Stomach (tissue), 9 donors: Measurements from ENCODE around the gene ZFAND5. TPM values are rescaled to one million over a fixed set of nuclear protein-coding genes. Genes with fewer than 3 reads are reported as not detected.
A peak's percentile ranks its signal among the peaks of the same experiment; 100 is the strongest.

Experiments
- DNase-seq, 2 donors: peaks; one replicate each; pipeline versions ENCODE4 v3.0.0 to v3.0.0-alpha.2; 2013 to 2019
- H3K27ac ChIP-seq, 5 donors: fragments of 200-600 bp in 4 of 5; sonication (generic) in 4 of 5; one replicate each; pipeline ENCODE4 v1.5.1; 2013 to 2019; ENCODE audit warnings: mild to moderate bottlenecking in 1 of 5, moderate library complexity in 1 of 5
- H3K27me3 ChIP-seq, 3 donors: fragments of 200-600 bp; sonication (generic); one replicate each; pipeline ENCODE4 v1.5.1; 2017 to 2019; ENCODE audit warnings: mixed run types in 1 of 3
- H3K36me3 ChIP-seq, 4 donors: fragments of 200-600 bp; sonication (generic); 1 replicate in 3 of 4; 2 replicates in 1 of 4; pipeline ENCODE4 v1.5.1; 2016 to 2019
- H3K4me1 ChIP-seq, 4 donors: fragments of 200-600 bp; sonication (generic); one replicate each; pipeline ENCODE4 v1.5.1; 2016 to 2019
- H3K4me3 ChIP-seq, 4 donors: fragments of 200-600 bp; sonication (generic) in 3 of 4; one replicate each; pipeline ENCODE4 v1.5.1; 2016 to 2019; ENCODE audit warnings: mild to moderate bottlenecking in 1 of 4
- H3K9me3 ChIP-seq, 4 donors: fragments of 200-600 bp; sonication (generic); one replicate each; pipeline ENCODE4 v1.5.1; 2016 to 2019
- EP300 ChIP-seq: sonication (generic); formaldehyde crosslinking; IDR thresholded peaks from one replicate; pipeline ENCODE4 v1.6.1; 2017; ENCODE audit warnings: antibody characterized with exemption
- POLR2A ChIP-seq, 4 donors: fragments of 450-650 bp; IDR thresholded peaks; one replicate each; pipeline ENCODE4 v1.6.1; 2016; ENCODE audit warnings: antibody characterized with exemption in 4 of 4, control low read depth in 2 of 4, mild to moderate bottlenecking in 1 of 4, moderate library complexity in 1 of 4
- POLR2AphosphoS5 ChIP-seq, 3 donors: sonication (generic); formaldehyde crosslinking; IDR thresholded peaks; one replicate each; pipeline ENCODE4 v1.6.1; 2016; ENCODE audit warnings: antibody characterized with exemption in 3 of 3
- WGBS, 5 donors: extraction: QIAGEN DNeasy Blood & Tissue Kit in 3 of 5; methylation state at CpG; one replicate each; pipeline versions ENCODE4 v1.1.5 to v1.1.7; 2013 to 2018; 5-methylcytosine and 5-hydroxymethylcytosine counted together
- intact Hi-C: fragments of 100-400 bp; cut with DNase I; formaldehyde crosslinking; loops from one replicate; pipeline ENCODE4 v1.15.1; 2023; ENCODE audit warnings: low total_unique reads
- polyA plus RNA-seq, 3 donors: library from polyadenylated mRNA; stranded (reverse); fragments of 200-250 nt; gene quantifications; one replicate each; pipeline ENCODE4 v1.2.3, GENCODE V29; 2013
- total RNA-seq, 5 donors: library from RNA; depleted of rRNA; stranded (reverse); fragments of >200 nt; gene quantifications; one replicate each; pipeline versions ENCODE4 v1.1.0 to v1.2.3, GENCODE V29; 2014 to 2016
- TF ChIP-seq, protein P1 (sequence below), 7 experiments: fragments of 450-650 bp in 4 of 7; fragments of 200-600 bp in 3 of 7; sonication (generic) in 3 of 7; IDR thresholded peaks; one replicate each; pipeline ENCODE4 v1.5.1; 2016 to 2019; ENCODE audit warnings: antibody characterized with exemption in 7 of 7, control low read depth in 2 of 7, mild to moderate bottlenecking in 1 of 7
- donor health status: healthy with polysubstance abuse.
- donor health status: Bipolar disorder and iron deficiency.
- donor health status: healthy.

The ZFAND5 gene
- total and polyA plus RNA-seq, 8 donors = 63.4 to 644 (median 220) TPM

DNA sequence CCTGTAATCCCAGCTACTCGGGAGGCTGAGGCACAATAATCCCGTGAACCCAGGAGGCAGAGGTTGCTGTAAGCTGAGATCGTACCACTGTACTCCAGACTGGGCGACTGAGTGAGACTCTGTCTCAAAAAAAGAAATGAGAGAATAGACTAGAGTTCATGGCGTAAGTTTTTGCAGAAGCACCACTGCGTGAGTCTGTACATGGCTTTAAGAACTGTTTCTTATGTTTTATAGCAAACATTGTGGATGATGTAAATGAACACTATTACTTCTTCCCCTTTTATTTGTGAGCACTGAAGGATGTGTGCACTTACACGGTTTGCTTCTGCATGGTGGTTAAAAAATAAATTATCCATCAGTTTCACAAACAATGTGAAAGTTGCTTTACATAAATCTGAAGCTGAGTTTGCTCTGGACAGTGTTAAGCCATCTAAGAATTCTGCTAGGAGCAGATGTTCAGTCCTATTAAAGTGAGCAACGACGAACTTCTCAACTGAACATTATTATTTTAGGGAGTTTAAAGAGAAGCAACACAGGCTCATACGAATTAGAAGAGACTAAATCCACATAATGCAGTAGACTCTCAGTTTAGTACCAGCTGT lies 52.5 kb downstream of the ZFAND5 start:
- no peak overlapping the region for H3K4me3 ChIP-seq
- intact Hi-C loops = no loop called here
- DNase-seq = peak in 1 of 2 donors; percentile 47
- no peaks in the 10 kb centered on the region for H3K27me3 ChIP-seq
- TF ChIP-seq EP300 (no peak), POLR2A (IDR thresholded peaks at IDR 0.05) (no peak), POLR2AphosphoS5 (IDR thresholded peaks at IDR 0.05) (no peak)
- TF ChIP-seq, protein P1, sequence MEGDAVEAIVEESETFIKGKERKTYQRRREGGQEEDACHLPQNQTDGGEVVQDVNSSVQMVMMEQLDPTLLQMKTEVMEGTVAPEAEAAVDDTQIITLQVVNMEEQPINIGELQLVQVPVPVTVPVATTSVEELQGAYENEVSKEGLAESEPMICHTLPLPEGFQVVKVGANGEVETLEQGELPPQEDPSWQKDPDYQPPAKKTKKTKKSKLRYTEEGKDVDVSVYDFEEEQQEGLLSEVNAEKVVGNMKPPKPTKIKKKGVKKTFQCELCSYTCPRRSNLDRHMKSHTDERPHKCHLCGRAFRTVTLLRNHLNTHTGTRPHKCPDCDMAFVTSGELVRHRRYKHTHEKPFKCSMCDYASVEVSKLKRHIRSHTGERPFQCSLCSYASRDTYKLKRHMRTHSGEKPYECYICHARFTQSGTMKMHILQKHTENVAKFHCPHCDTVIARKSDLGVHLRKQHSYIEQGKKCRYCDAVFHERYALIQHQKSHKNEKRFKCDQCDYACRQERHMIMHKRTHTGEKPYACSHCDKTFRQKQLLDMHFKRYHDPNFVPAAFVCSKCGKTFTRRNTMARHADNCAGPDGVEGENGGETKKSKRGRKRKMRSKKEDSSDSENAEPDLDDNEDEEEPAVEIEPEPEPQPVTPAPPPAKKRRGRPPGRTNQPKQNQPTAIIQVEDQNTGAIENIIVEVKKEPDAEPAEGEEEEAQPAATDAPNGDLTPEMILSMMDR (IDR thresholded peaks at IDR 0.05) = no peak
- H3K36me3 ChIP-seq = no peaks in the 10 kb centered on the region
- WGBS, 5 donors = 61 to 72% (median 67%) methylated on average over 10 of the region's 10 CpGs
- no peaks in the 10 kb centered on the region for H3K9me3 ChIP-seq
- H3K27ac ChIP-seq = peak overlapping the region in 2 of 5 donors; percentile 90 to 92
- peaks cover 36 to 67% (median 45%) of the 10 kb centered on the region in 4 donors for H3K4me1 ChIP-seq

DNA sequence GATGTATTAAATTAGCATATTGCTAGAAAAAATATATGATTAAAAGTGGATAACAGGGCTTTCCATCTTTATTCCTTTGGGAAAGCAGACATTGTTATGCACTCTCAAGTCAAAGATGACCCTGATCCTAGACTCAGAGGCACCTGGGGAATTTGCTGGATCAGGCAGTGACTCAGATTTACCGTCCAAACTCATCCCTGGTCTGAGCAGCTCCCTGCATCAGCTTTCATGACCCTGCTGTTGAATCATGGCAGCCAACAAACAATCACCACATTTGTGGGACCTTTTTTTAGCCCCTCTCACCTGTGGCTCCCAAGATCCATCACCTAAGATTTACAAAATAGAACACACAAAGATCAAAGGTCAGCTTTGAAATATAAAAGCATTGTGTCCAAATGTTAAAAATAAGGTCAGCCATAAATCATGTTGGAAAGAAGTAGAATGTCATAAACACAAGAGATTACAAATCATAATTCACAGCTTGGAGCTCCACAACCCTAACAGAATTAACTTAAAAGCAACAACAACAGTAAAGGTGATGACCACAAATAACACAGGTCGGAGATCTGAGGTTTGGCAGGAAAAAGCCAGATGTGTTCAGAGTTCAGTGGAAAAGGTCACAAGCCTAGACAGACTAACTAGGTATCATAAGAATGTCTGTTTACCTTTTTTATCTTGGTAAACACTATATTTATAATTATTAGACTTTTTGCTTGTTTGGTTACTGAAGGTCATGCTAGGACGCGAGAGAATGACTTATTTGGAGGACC lies 55.5 kb downstream of the ZFAND5 start:
- Histone ChIP-seq H3K36me3 (no peaks in the 10 kb centered on the region), H3K27ac (peak overlapping the region in 1 of 5 donors; percentile 18), H3K4me3 (no peak overlapping the region), H3K27me3 (no peaks in the 10 kb centered on the region), H3K4me1 (peaks cover 21 to 65% (median 37%) of the 10 kb centered on the region in 4 donors), H3K9me3 (no peaks in the 10 kb centered on the region)
- intact Hi-C loops = no loop called here
- no peak for DNase-seq
- no peak for TF ChIP-seq POLR2AphosphoS5 (IDR thresholded peaks at IDR 0.05)
- TF ChIP-seq, protein P1 (IDR thresholded peaks at IDR 0.05) = no peak
- TF ChIP-seq POLR2A (IDR thresholded peaks at IDR 0.05) = no peak
- TF ChIP-seq EP300 = no peak
- WGBS, 5 donors = 64 to 67% (median 66%) methylated on average over 4 of the region's 4 CpGs

DNA sequence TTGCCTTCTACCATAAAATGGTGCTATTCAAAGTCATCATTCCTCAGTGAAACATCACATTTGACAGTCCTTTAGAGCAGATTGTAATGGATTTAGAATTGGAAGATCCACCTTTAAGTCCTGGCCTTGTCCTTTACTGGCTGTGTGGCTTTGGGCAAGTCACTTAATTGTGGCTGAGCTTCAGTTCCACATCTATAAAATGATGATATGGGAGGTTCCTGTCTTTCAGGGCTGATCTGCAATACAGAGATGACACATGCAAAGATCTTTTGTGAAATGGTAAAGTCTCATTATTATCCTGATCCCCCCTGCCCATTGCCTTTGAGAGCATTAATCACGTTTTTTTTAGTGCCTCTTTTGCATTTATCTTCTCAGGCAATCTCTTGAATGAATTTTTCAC lies 58.2 kb downstream of the ZFAND5 start:
- Histone ChIP-seq H3K27me3 (no peaks in the 10 kb centered on the region), H3K27ac (peak overlapping the region in 3 of 5 donors; percentile 81 to 93 (median 90)), H3K4me3 (no peak overlapping the region), H3K4me1 (peaks cover 6 to 48% (median 22%) of the 10 kb centered on the region in 4 donors), H3K36me3 (no peaks in the 10 kb centered on the region), H3K9me3 (no peaks in the 10 kb centered on the region)
- 26 to 64% (median 52%) methylated on average over 1 of the region's 1 CpG for WGBS, 5 donors
- intact Hi-C loops = no loop called here
- no peak for TF ChIP-seq POLR2AphosphoS5 (IDR thresholded peaks at IDR 0.05)
- no peak for DNase-seq

DNA sequence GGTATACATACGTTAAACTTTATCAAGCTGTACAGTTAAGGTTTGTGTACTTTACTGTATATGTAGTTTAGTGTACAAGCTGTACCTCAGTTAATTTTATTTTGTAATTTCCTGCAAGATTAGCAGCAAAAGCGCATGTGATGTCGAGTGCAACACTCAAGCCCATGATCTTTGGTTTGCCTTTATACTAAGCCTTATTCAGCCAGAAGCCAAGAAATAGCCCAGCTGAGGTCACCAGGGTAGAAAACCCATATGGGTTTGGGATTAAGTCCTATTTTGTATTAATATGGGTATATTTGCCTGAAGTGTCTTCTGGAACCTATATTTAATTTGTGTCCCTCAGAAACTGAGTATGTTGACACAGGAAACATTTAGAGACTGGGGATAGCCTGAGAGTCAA lies 59.3 kb downstream of the ZFAND5 start:
- intact Hi-C loops = no loop called here
- H3K9me3 ChIP-seq = no peaks in the 10 kb centered on the region
- no peaks in the 10 kb centered on the region for H3K36me3 ChIP-seq
- TF ChIP-seq, protein P1 (IDR thresholded peaks at IDR 0.05) = no peak
- TF ChIP-seq POLR2A (IDR thresholded peaks at IDR 0.05) (no peak), POLR2AphosphoS5 (IDR thresholded peaks at IDR 0.05) (no peak), EP300 (no peak)
- peak overlapping the region; percentile 65 to 93 (median 88) for H3K27ac ChIP-seq
- no peak for DNase-seq
- peak overlapping the region; percentile 16 to 46 (median 38) for H3K4me3 ChIP-seq
- 14 to 67% (median 24%) methylated on average over 3 of the region's 3 CpGs for WGBS, 5 donors
- peaks cover 6 to 43% (median 22%) of the 10 kb centered on the region in 4 donors for H3K4me1 ChIP-seq
- H3K27me3 ChIP-seq = no peaks in the 10 kb centered on the region
